Pulmonary artery endothelial cell (primary cell): ENCODE measurements around the gene ARMC9. TPM values are rescaled to one million over a fixed set of nuclear protein-coding genes. Genes with fewer than 3 reads are reported as not detected.
A peak's percentile ranks its signal among the peaks of the same experiment; 100 is the strongest.

Experiments used
- DNase-seq: peaks from one replicate; pipeline ENCODE4 v3.0.0-alpha.2; 2011; ENCODE audit warnings: low read depth, low spot score
- total RNA-seq: library from RNA; depleted of rRNA; stranded (reverse); fragments of >200 nt; gene quantifications from 2 replicates; pipeline ENCODE4 v1.2.3, GENCODE V29; 2014

The ARMC9 gene
- total RNA-seq, 1 donor from 2014 or later: 21.1 TPM

GRCh38 chr2:231379266-231380215, 181.1 kb downstream of the ARMC9 start:
- no peak for DNase-seq

- no peak for DNase-seq
Observed at GRCh38 chr2:231380307-231380706, 181.9 kb downstream of the ARMC9 start.

GRCh38 chr2:231380991-231381847, 182.8 kb downstream of the ARMC9 start:
- no peak for DNase-seq

GRCh38 chr2:231382116-231382515, 183.7 kb downstream of the ARMC9 start:
- no peak for DNase-seq

GRCh38 chr2:231383416-231384108, 185.1 kb downstream of the ARMC9 start:
- DNase-seq: no peak

- DNase-seq: no peak
Observed at GRCh38 chr2:231384109-231384435, 185.6 kb downstream of the ARMC9 start.

- DNase-seq: no peak
Observed at GRCh38 chr2:231384970-231385369, 186.5 kb downstream of the ARMC9 start.

- no peak for DNase-seq
Observed at GRCh38 chr2:231385429-231385828, 187.0 kb downstream of the ARMC9 start.

GRCh38 chr2:231386446-231386845, 188.0 kb downstream of the ARMC9 start:
- DNase-seq: no peak

- peak; percentile 8 for DNase-seq
Observed at GRCh38 chr2:231387904-231388724, 189.7 kb downstream of the ARMC9 start.

GRCh38 chr2:231388725-231389346, 190.4 kb downstream of the ARMC9 start:
- DNase-seq: no peak

- no peak for DNase-seq
Observed at GRCh38 chr2:231390667-231391066, 192.2 kb downstream of the ARMC9 start.

- no peak for DNase-seq
Observed at GRCh38 chr2:231391981-231392380, 193.6 kb downstream of the ARMC9 start.

- no peak for DNase-seq
Observed at GRCh38 chr2:231392431-231393148, 194.2 kb downstream of the ARMC9 start.

- no peak for DNase-seq
Observed at GRCh38 chr2:231393149-231394131, 195.0 kb downstream of the ARMC9 start.

- DNase-seq: no peak
Observed at GRCh38 chr2:231394211-231395141, 196.0 kb downstream of the ARMC9 start.
